BE2C (cell line): ENCODE results near the gene KRT76. TPM values are rescaled to one million over a fixed set of nuclear protein-coding genes. Genes with fewer than 3 reads are reported as not detected.

Experiments used
- DNase-seq: peaks from one replicate; pipeline ENCODE4 v3.0.0-alpha.2; 2020
- H3K27me3 ChIP-seq: fragments of 250-450 bp; sonication (Bioruptor Pico); 2 replicates; pipeline ENCODE4 v1.5.1; 2020; ENCODE audit warnings: mild to moderate bottlenecking
- H3K36me3 ChIP-seq: fragments of 250-450 bp; sonication (Bioruptor Pico); 2 replicates; pipeline ENCODE4 v1.5.1; 2020; ENCODE audit warnings: mild to moderate bottlenecking
- H3K4me1 ChIP-seq: fragments of 250-450 bp; sonication (Bioruptor Pico); 2 replicates; pipeline ENCODE4 v1.5.1; 2020
- H3K4me3 ChIP-seq: 2 replicates; pipeline ENCODE4 v1.5.1; 2011; ENCODE audit warnings: low read depth, low read length
- H3K9me3 ChIP-seq: fragments of 250-450 bp; sonication (Bioruptor Pico); 2 replicates; pipeline ENCODE4 v1.5.1; 2020
- polyA plus RNA-seq: library from polyadenylated mRNA; unstranded; fragments of >200 nt; gene quantifications from one replicate; pipeline ENCODE4 v1.2.1, GENCODE V29; 2012; ENCODE audit warnings: low read depth, missing spikeins; ENCODE audit not compliant: insufficient read length, insufficient read depth
- TF ChIP-seq, protein P1 (sequence below): IDR thresholded peaks from 2 replicates; pipeline ENCODE4 v1.5.1; 2012; ENCODE audit warnings: mild to moderate bottlenecking, low read depth, low read length

KRT76 gene
- not detected for polyA plus RNA-seq

DNA sequence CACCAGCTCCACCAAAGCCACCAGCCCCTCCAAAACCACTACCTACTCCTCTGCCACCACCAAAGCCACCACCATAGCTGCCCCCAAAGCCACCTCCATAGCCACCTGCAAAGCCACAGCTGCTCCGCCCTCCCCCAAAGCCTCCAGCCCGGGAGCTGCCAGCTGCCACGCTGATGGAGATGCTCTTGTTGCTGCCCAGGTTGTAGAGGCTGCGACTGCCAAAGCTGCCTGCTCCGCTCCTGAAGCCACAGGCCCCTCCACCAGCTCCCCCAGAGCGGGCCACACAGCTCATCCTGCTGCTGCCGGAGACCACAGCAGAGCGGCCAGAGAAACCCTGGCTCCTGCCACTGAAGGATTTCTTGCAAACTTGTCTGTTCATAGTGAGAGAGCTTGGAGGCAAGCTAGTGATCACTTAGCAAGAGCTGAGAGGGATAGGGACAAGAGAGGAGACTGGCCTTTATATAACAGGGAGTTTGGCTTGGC is at the start of gene KRT76:
TSS of gene KRT76 (minus strand) at position 433 of the 483 bp plus-strand sequence. CDS start at position 379, 54 bp downstream.
- Histone ChIP-seq H3K4me1 (no peaks in the 10 kb centered on the region), H3K9me3 (no peaks in the 10 kb centered on the region), H3K4me3 (no peak within 1 kb of the TSS), H3K36me3 (no peaks in the 10 kb centered on the region), H3K27me3 (peaks cover 13% of the 10 kb centered on the region)
- DNase-seq, result no peak
- TF ChIP-seq, protein P1, sequence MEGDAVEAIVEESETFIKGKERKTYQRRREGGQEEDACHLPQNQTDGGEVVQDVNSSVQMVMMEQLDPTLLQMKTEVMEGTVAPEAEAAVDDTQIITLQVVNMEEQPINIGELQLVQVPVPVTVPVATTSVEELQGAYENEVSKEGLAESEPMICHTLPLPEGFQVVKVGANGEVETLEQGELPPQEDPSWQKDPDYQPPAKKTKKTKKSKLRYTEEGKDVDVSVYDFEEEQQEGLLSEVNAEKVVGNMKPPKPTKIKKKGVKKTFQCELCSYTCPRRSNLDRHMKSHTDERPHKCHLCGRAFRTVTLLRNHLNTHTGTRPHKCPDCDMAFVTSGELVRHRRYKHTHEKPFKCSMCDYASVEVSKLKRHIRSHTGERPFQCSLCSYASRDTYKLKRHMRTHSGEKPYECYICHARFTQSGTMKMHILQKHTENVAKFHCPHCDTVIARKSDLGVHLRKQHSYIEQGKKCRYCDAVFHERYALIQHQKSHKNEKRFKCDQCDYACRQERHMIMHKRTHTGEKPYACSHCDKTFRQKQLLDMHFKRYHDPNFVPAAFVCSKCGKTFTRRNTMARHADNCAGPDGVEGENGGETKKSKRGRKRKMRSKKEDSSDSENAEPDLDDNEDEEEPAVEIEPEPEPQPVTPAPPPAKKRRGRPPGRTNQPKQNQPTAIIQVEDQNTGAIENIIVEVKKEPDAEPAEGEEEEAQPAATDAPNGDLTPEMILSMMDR, result no peak

DNA sequence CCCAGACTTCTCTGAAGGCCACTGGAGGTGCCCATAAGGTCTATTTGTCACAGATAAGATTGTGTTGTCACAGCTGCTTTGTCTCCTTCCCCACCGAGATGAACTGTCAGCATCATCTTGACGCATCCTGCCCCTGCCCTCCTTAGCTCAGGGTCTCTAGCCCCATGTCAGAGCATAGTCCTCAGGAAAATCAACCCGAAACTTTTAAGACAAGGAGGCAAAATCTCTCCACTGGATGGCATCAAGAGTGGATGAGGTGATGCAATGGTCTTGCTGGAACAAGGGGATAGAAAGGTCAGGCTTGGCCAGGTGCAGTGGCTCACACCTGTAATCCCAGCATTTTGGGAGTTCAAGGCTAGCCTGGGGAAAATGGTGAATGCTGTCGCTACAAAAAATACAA is 48.8 kb upstream of the KRT76 start:
- Histone ChIP-seq H3K9me3 (no peaks in the 10 kb centered on the region), H3K4me3 (no peak overlapping the region), H3K27me3 (peaks cover 12% of the 10 kb centered on the region), H3K4me1 (no peaks in the 10 kb centered on the region), H3K36me3 (no peaks in the 10 kb centered on the region)
- TF ChIP-seq, protein P1, result no peak
- DNase-seq, result no peak

DNA sequence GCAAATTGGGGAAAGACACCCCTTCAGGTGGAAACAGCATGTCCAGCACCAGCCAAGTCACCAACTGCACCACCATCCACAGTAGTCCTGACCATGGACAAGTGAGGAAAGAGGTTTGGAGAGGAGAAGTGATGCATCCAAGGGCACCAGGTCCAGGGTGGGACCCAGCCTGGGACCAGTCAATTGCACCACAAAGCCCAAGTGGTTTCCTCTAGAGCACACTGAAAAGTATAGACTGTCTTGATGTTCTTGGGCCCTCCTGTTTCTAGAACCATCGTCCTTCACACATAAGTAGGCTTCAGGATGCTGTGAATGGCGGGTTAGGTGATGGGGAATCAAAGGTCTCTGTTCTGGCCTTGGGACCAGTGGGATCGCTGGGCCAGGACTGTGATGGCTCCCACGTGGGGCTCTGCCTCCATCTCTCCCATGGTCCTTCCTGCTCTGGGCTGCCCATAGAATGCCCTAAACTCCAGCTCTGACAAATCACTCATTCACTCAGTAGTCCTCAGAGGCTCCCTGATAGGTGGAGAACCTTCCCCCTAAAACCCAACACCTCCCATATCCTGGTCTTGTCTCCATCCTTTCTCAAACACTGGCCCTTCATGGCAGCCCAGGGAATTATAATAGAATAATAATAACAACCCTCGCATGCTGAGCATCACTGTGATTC is 47.7 kb upstream of the KRT76 start:
- H3K27me3 ChIP-seq, result peaks cover 22% of the 10 kb centered on the region
- no peaks in the 10 kb centered on the region for H3K4me1 ChIP-seq
- H3K4me3 ChIP-seq, result no peak overlapping the region
- H3K9me3 ChIP-seq, result no peaks in the 10 kb centered on the region
- TF ChIP-seq, protein P1, result no peak
- no peaks in the 10 kb centered on the region for H3K36me3 ChIP-seq
- no peak for DNase-seq

DNA sequence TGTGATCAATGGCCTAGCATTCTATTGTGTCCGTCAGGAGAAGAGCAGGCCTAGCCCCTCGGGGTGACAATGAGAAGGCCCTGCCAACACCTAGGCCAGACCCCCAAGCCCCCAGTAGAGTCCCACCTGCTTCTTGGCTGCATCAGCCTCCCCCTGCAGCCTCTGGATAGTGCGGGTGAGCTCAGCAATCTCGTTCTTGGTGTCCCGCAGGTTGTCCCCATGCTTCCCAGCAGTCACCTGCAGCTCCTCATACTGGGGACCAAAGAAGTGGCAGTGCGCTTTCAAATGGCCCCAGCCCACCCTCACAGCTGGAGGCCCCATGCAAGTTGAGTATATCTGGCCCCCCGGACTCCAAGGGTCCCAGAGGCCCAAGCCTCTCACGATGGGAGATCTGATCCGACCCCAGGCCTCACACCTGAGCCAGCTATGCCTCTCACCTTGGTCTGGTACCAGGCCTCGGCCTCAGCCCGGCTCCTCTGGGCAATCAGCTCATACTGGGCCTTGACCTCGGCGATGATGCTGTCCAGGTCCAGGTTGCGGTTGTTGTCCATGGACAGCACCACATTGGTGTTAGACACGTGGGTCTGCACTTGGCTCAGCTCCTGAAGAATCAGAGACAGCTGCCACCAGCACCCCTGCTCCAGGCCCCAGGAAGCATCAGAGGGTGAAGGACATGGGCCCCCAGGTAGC is 46.8 kb upstream of the KRT76 start:
- H3K9me3 ChIP-seq, result no peaks in the 10 kb centered on the region
- H3K4me3 ChIP-seq, result no peak overlapping the region
- TF ChIP-seq, protein P1, result no peak
- H3K4me1 ChIP-seq, result no peaks in the 10 kb centered on the region
- DNase-seq, result no peak
- H3K27me3 ChIP-seq, result peaks cover 22% of the 10 kb centered on the region
- H3K36me3 ChIP-seq, result no peaks in the 10 kb centered on the region

DNA sequence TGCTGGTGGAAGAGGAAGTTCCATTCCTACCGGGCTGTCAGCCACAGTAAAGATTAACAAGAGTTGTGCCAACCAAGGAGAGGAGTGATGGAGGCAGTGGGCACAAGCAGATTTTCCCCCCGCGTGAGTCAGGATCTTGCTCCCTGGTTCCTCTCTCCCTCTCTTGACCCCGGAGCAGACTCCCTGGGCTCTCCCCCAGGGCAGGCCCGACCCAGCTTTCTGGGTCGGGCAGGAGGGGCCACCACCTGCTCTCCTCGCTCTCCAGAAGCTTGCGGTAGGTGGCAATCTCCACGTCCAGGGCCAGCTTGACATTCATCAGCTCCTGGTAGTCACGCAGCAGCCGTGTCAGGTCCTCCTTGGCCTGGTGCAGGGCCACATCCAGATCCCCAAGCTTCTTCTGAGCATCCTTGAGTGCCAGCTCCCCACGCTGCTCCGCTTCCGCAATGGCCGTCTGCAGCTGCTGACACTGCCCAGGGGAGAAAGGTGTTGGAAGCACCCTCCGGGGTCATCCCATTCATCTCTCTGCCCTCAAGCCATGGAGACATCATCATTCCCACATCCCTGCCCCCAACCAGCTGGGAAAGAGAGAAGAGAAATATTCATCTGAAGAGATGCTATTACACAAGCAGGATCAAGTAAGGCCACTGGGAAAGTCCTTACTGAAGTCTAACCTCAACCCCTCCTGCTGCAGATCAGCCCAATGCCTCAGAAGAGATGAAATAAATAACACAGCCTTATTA is 45.8 kb upstream of the KRT76 start:
- Histone ChIP-seq H3K4me1 (no peaks in the 10 kb centered on the region), H3K9me3 (no peaks in the 10 kb centered on the region), H3K27me3 (peaks cover 29% of the 10 kb centered on the region), H3K4me3 (no peak overlapping the region), H3K36me3 (no peaks in the 10 kb centered on the region)
- TF ChIP-seq, protein P1, result no peak
- no peak for DNase-seq
